Neural cell (in vitro differentiated cells): ENCODE results near the gene WNT10A. TPM values are rescaled to one million over a fixed set of nuclear protein-coding genes. Genes with fewer than 3 reads are reported as not detected.

Experiments used
- H2AFZ ChIP-seq: fragments of 200-600, 300-800 bp; sonication (generic), shearing (Covaris generic); 2 replicates; pipeline ENCODE4 v1.6.0; 2014; ENCODE audit warnings: low read depth, mild to moderate bottlenecking, antibody characterized with exemption, low read length, moderate library complexity
- H3F3A ChIP-seq: fragments of 200-600 bp; shearing (Covaris generic); 2 replicates; pipeline ENCODE4 v1.6.1; 2016; ENCODE audit warnings: mild to moderate bottlenecking, moderate library complexity, mixed read lengths, antibody characterized with exemption, low read length; ENCODE audit not compliant: insufficient read depth, poor library complexity, severe bottlenecking
- H3K27ac ChIP-seq: fragments of 200-600, 300-800 bp; sonication (generic), shearing (Covaris generic); 2 replicates; pipeline ENCODE4 v1.5.1; 2014; ENCODE audit warnings: mild to moderate bottlenecking, low read length, moderate library complexity
- H3K27me3 ChIP-seq: fragments of 300-800, 200-600 bp; sonication (generic), shearing (Covaris generic); 2 replicates; pipeline ENCODE4 v1.6.0; 2014; ENCODE audit warnings: mild to moderate bottlenecking, low read depth, low read length, moderate library complexity; ENCODE audit not compliant: insufficient read depth
- H3K36me3 ChIP-seq: fragments of 300-800, 200-600 bp; sonication (generic), shearing (Covaris generic); 2 replicates; pipeline ENCODE4 v1.5.1; 2014; ENCODE audit warnings: mild to moderate bottlenecking, antibody characterized with exemption, low read length, moderate library complexity; ENCODE audit not compliant: insufficient read depth
- H3K4me2 ChIP-seq: fragments of 300-800, 200-600 bp; sonication (generic), shearing (Covaris generic); 2 replicates; pipeline ENCODE4 v1.6.0; 2014; ENCODE audit warnings: mild to moderate bottlenecking, low read length
- H3K4me3 ChIP-seq: fragments of 300-800, 200-600 bp; sonication (generic), shearing (Covaris generic); 2 replicates; pipeline ENCODE4 v1.5.1; 2014; ENCODE audit warnings: mild to moderate bottlenecking, low read length, moderate library complexity
- H3K79me2 ChIP-seq: fragments of 200-600 bp; shearing (Covaris generic); replicated peaks from 2 replicates; pipeline ENCODE4 v1.6.0; 2014; ENCODE audit warnings: mild to moderate bottlenecking, low read length, moderate library complexity; ENCODE audit not compliant: insufficient read depth
- H3K9ac ChIP-seq: fragments of 300-800, 200-600 bp; sonication (generic), shearing (Covaris generic); 2 replicates; pipeline ENCODE4 v1.6.1; 2016; ENCODE audit warnings: mild to moderate bottlenecking, low read length, mixed read lengths
- H3K9me2 ChIP-seq: fragments of 200-600 bp; shearing (Covaris generic); 2 replicates; pipeline ENCODE4 v1.6.1; 2016; ENCODE audit warnings: mild to moderate bottlenecking, low read length, mixed read lengths; ENCODE audit not compliant: insufficient read depth
- H3K9me3 ChIP-seq: fragments of 200-600, 300-800 bp; sonication (generic), shearing (Covaris generic); 2 replicates; pipeline ENCODE4 v1.6.1; 2016; ENCODE audit warnings: mild to moderate bottlenecking, mixed run types, low read length, moderate library complexity, mixed read lengths
- H4K20me1 ChIP-seq: fragments of 200-600 bp; shearing (Covaris generic); 2 replicates; pipeline ENCODE4 v1.6.1; 2016; ENCODE audit warnings: mild to moderate bottlenecking, mixed run types; ENCODE audit not compliant: insufficient read depth
- EP300 ChIP-seq: fragments of 450-650 bp; conservative IDR thresholded peaks from 2 replicates; pipeline ENCODE4 v1.6.1; 2014; ENCODE audit warnings: antibody characterized with exemption, mild to moderate bottlenecking, moderate library complexity; ENCODE audit not compliant: poor library complexity, severe bottlenecking
- EZH2 ChIP-seq: fragments of 200-600, 300-800 bp; shearing (Covaris generic), sonication (generic); IDR thresholded peaks from 2 replicates; pipeline ENCODE4 v1.6.1; 2014; ENCODE audit warnings: antibody characterized with exemption, low read length, borderline replicate concordance, mild to moderate bottlenecking; ENCODE audit not compliant: insufficient read depth, poor library complexity, severe bottlenecking
- MXI1 ChIP-seq: fragments of 450-650 bp; conservative IDR thresholded peaks from 2 replicates; pipeline ENCODE4 v1.6.1; 2014; ENCODE audit warnings: antibody characterized with exemption, mild to moderate bottlenecking; ENCODE audit not compliant: poor library complexity, severe bottlenecking
- POLR2AphosphoS5 ChIP-seq: IDR thresholded peaks from 2 replicates; pipeline ENCODE4 v1.6.1; 2012
- RAD21 ChIP-seq: fragments of 450-650 bp; conservative IDR thresholded peaks from 2 replicates; pipeline ENCODE4 v1.6.1; 2014; ENCODE audit warnings: antibody characterized with exemption, mild to moderate bottlenecking, moderate library complexity
- SMC3 ChIP-seq: fragments of 450-650 bp; conservative IDR thresholded peaks from 2 replicates; pipeline ENCODE4 v1.6.1; 2014; ENCODE audit warnings: antibody characterized with exemption, mild to moderate bottlenecking, moderate library complexity; ENCODE audit not compliant: poor library complexity
- TAF1 ChIP-seq: IDR thresholded peaks from 2 replicates; pipeline ENCODE4 v1.6.1; 2012; ENCODE audit warnings: low read depth
- polyA plus RNA-seq: library from polyadenylated mRNA; depleted of rRNA; stranded (reverse); fragments of >200 nt; gene quantifications from 2 replicates; pipeline ENCODE4 v1.2.3, GENCODE V29; 2014
- TF ChIP-seq, protein P1 (sequence below): IDR thresholded peaks from 2 replicates; pipeline ENCODE4 v1.6.1; 2012; ENCODE audit warnings: borderline replicate concordance
- TF ChIP-seq, protein P2 (sequence below): fragments of 450-650 bp; IDR thresholded peaks from 2 replicates; pipeline ENCODE4 v1.5.1; 2014; ENCODE audit warnings: antibody characterized with exemption, mild to moderate bottlenecking, moderate library complexity; ENCODE audit not compliant: poor library complexity, severe bottlenecking

Gene WNT10A
- polyA plus RNA-seq, 1 donor from 2014 or later: 0.14 TPM

DNA sequence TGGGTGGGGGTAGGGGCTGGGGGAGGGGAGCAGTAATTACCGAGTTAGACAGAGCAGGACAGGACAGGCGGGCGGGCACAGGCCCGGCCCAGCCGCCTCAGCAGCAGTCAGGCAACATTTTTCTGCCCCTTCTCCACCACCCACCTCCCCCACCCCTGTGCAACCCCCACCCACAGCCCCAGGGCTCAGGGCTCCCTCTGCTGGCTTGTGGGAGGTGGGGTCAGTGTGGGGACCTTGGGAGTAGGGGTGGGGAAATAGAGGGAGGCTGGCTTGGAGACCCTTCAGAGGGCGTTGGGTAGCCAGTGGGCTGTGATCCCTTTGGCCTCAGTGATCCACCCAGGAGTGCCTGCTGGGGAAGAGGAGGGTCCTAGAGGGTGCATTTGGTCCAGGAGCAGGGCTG, 14.7 kb upstream of the WNT10A start:
- H3K36me3 ChIP-seq: no peaks in the 10 kb centered on the region
- no peak overlapping the region for H3K4me2 ChIP-seq
- no peak overlapping the region for H3K4me3 ChIP-seq
- no peak overlapping the region for H2AFZ ChIP-seq
- no peak overlapping the region for H3K27ac ChIP-seq
- no peaks in the 10 kb centered on the region for H4K20me1 ChIP-seq
- no peak overlapping the region for H3K9ac ChIP-seq
- H3K27me3 ChIP-seq: peaks cover 79% of the 10 kb centered on the region
- no peaks in the 10 kb centered on the region for H3K9me3 ChIP-seq
- no peaks in the 10 kb centered on the region for H3K9me2 ChIP-seq
- no peaks in the 10 kb centered on the region for H3F3A ChIP-seq
- TF ChIP-seq EZH2 (no peak), EP300 (no peak), RAD21 (no peak), TAF1 (no peak), MXI1 (no peak), POLR2AphosphoS5 (no peak), SMC3 (no peak)
- TF ChIP-seq, protein P1, sequence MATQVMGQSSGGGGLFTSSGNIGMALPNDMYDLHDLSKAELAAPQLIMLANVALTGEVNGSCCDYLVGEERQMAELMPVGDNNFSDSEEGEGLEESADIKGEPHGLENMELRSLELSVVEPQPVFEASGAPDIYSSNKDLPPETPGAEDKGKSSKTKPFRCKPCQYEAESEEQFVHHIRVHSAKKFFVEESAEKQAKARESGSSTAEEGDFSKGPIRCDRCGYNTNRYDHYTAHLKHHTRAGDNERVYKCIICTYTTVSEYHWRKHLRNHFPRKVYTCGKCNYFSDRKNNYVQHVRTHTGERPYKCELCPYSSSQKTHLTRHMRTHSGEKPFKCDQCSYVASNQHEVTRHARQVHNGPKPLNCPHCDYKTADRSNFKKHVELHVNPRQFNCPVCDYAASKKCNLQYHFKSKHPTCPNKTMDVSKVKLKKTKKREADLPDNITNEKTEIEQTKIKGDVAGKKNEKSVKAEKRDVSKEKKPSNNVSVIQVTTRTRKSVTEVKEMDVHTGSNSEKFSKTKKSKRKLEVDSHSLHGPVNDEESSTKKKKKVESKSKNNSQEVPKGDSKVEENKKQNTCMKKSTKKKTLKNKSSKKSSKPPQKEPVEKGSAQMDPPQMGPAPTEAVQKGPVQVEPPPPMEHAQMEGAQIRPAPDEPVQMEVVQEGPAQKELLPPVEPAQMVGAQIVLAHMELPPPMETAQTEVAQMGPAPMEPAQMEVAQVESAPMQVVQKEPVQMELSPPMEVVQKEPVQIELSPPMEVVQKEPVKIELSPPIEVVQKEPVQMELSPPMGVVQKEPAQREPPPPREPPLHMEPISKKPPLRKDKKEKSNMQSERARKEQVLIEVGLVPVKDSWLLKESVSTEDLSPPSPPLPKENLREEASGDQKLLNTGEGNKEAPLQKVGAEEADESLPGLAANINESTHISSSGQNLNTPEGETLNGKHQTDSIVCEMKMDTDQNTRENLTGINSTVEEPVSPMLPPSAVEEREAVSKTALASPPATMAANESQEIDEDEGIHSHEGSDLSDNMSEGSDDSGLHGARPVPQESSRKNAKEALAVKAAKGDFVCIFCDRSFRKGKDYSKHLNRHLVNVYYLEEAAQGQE: no peak
- TF ChIP-seq, protein P2, sequence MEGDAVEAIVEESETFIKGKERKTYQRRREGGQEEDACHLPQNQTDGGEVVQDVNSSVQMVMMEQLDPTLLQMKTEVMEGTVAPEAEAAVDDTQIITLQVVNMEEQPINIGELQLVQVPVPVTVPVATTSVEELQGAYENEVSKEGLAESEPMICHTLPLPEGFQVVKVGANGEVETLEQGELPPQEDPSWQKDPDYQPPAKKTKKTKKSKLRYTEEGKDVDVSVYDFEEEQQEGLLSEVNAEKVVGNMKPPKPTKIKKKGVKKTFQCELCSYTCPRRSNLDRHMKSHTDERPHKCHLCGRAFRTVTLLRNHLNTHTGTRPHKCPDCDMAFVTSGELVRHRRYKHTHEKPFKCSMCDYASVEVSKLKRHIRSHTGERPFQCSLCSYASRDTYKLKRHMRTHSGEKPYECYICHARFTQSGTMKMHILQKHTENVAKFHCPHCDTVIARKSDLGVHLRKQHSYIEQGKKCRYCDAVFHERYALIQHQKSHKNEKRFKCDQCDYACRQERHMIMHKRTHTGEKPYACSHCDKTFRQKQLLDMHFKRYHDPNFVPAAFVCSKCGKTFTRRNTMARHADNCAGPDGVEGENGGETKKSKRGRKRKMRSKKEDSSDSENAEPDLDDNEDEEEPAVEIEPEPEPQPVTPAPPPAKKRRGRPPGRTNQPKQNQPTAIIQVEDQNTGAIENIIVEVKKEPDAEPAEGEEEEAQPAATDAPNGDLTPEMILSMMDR: no peak
- H3K79me2 ChIP-seq: no peaks in the 10 kb centered on the region

- no peak overlapping the region for H2AFZ ChIP-seq
- no peak overlapping the region for H3K9ac ChIP-seq
- no peaks in the 10 kb centered on the region for H3F3A ChIP-seq
- H3K9me2 ChIP-seq: no peaks in the 10 kb centered on the region
- H3K27me3 ChIP-seq: peaks cover 79% of the 10 kb centered on the region
- H3K36me3 ChIP-seq: no peaks in the 10 kb centered on the region
- no peaks in the 10 kb centered on the region for H3K79me2 ChIP-seq
- H3K4me3 ChIP-seq: no peak overlapping the region
- H3K27ac ChIP-seq: no peak overlapping the region
- TF ChIP-seq EP300 (no peak), RAD21 (no peak), SMC3 (no peak), MXI1 (no peak), TAF1 (no peak), EZH2 (no peak), POLR2AphosphoS5 (no peak)
- TF ChIP-seq, protein P2: no peak
- TF ChIP-seq, protein P1: no peak
- H4K20me1 ChIP-seq: no peaks in the 10 kb centered on the region
- H3K4me2 ChIP-seq: no peak overlapping the region
- no peaks in the 10 kb centered on the region for H3K9me3 ChIP-seq
Observed at GRCh38 chr2:218867900-218868299, 12.8 kb upstream of the WNT10A start.
